RWPE1 (cell line): ENCODE measurements around the gene MAML3.

Source experiments
- CTCF ChIA-PET: fragments of 350-600 bp; sonication (Branson Sonifier 250); formaldehyde crosslinking; extraction: SDS; loops from one replicate; lab custom pipeline; 2021; lab: Yijun Ruan, JAX
- POLR2A ChIA-PET: fragments of 400-600 bp; formaldehyde crosslinking; extraction: SDS; loops from one replicate; lab custom pipeline; 2020; ENCODE audit warnings: antibody characterized with exemption; ENCODE audit not compliant: low non-redundant PET; lab: Yijun Ruan, JAX
- DNase-seq: peaks from one replicate; pipeline ENCODE4 v3.0.0; 2012; ENCODE audit warnings: low spot score
- H3K27ac ChIP-seq: fragments of 450-650 bp; 2 replicates; pipeline ENCODE4 v1.5.1; 2017
- TF ChIP-seq, protein P1 (sequence below): fragments of 450-650 bp; conservative IDR thresholded peaks from 2 replicates; pipeline ENCODE4 v1.5.1; 2017; ENCODE audit warnings: low read depth, mild to moderate bottlenecking

MAML3 gene

DNA sequence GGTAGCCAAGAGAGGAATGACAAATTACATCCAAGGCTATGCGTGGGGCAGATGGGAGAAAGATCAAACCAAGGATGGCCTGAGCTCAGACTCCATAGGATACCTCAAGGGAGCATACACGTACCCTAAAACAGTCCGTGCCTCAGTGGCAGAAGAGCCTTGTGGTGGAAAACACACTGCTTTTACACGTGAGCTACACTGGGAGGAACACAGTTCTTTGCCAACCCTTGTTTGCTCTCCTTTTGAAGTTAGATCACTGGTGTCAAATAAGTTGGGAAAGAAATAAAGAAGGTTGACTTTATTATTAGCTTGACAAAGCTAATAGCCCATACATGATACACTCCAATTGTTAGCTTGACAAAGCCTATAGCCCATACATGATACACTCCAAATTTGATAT lies 346.5 kb downstream of the MAML3 start:
- H3K27ac ChIP-seq, result no peak overlapping the region
- ChIA-PET POLR2A (no interaction called here), CTCF (interaction anchor here (0.7 to 1.2 kb wide), 2 partner anchors 13 to 347 kb away, joined by 3 to 5 read pairs; no protein-coding TSS in a partner anchor)
- TF ChIP-seq, protein P1, sequence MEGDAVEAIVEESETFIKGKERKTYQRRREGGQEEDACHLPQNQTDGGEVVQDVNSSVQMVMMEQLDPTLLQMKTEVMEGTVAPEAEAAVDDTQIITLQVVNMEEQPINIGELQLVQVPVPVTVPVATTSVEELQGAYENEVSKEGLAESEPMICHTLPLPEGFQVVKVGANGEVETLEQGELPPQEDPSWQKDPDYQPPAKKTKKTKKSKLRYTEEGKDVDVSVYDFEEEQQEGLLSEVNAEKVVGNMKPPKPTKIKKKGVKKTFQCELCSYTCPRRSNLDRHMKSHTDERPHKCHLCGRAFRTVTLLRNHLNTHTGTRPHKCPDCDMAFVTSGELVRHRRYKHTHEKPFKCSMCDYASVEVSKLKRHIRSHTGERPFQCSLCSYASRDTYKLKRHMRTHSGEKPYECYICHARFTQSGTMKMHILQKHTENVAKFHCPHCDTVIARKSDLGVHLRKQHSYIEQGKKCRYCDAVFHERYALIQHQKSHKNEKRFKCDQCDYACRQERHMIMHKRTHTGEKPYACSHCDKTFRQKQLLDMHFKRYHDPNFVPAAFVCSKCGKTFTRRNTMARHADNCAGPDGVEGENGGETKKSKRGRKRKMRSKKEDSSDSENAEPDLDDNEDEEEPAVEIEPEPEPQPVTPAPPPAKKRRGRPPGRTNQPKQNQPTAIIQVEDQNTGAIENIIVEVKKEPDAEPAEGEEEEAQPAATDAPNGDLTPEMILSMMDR, result no peak
- DNase-seq, result no peak

GRCh38 chr4:139806929-139807328 lies 347.1 kb downstream of the MAML3 start:
- ChIA-PET CTCF (interaction anchor here (0.6 to 1.2 kb wide), 2 partner anchors 12 to 45 kb away, joined by 3 to 5 read pairs; no protein-coding TSS in a partner anchor), POLR2A (no interaction called here)
- no peak for DNase-seq
- TF ChIP-seq, protein P1, result no peak
- H3K27ac ChIP-seq, result no peak overlapping the region

GRCh38 chr4:139802931-139803330 lies 351.1 kb downstream of the MAML3 start:
- TF ChIP-seq, protein P1, result no peak
- no peak overlapping the region for H3K27ac ChIP-seq
- DNase-seq, result no peak
- POLR2A ChIA-PET, result no interaction called here
- CTCF ChIA-PET, result no interaction called here

- CTCF ChIA-PET, result no interaction called here
- POLR2A ChIA-PET, result no interaction called here
- H3K27ac ChIP-seq, result no peak overlapping the region
- TF ChIP-seq, protein P1, result no peak
- no peak for DNase-seq
Observed at GRCh38 chr4:139802488-139802887, 351.5 kb downstream of the MAML3 start.

DNA sequence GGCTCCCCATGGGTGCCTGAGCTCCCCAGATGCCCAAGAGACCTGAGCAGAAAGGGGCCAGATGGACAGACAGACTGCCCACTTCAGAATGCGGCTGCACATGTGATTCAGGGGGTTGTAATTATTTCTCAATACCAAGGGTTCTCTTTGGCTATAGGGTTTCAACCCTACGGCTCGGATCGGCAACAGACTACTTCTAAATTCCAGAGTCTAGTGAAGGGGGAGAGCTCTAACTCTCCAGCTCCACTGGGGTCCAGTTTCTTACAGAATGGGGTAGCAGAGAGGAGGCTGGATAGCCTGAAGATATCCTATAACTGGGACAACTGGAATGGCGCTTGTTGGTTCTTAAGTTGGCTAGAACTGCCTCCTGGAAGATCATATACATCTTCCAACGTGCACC lies 352.1 kb downstream of the MAML3 start:
- CTCF ChIA-PET, result interaction anchor here (0.6 kb wide), 1 partner anchor 38 kb away, joined by 4 read pairs; no protein-coding TSS in a partner anchor
- no peak for DNase-seq
- H3K27ac ChIP-seq, result no peak overlapping the region
- POLR2A ChIA-PET, result no interaction called here
- TF ChIP-seq, protein P1, result no peak

GRCh38 chr4:139800082-139800481 lies 353.9 kb downstream of the MAML3 start:
- no peak for DNase-seq
- CTCF ChIA-PET, result interaction anchor here (0.7 kb wide), 1 partner anchor 12 kb away, joined by 3 read pairs; no protein-coding TSS in a partner anchor
- POLR2A ChIA-PET, result no interaction called here
- H3K27ac ChIP-seq, result no peak overlapping the region
- TF ChIP-seq, protein P1, result no peak
